ENCODE results near the gene SCAF1. TPM values are rescaled to one million over a fixed set of nuclear protein-coding genes. Genes with fewer than 3 reads are reported as not detected.

SCAF1 gene
- total and polyA plus RNA-seq, 2 donors (not counting 1 experiment from before 2014, with no cell fraction given) = 17.1 to 68.3 TPM

DNA sequence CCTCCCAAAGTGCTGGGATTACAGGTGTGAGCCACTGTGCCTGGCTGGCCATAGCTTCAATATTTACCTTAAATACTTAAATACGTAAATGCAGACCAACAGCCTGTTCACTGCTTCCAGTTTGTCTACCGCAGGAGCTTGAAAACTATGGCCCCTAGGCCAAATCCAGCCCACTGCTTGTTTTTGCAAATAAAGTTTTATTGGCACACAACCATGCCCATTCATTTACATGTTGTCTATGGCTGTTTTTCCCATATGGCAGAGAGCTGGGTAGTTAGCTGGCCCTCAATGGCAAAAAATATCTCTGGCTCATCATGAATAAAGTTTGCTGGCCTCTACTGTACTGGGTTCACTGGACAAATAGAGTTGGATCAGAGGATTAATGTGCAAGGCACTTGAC is 39.2 kb upstream of the SCAF1 start:
- ATAC-seq (ENCODE audit: low read depth) (no peak), DNase-seq (no peak)
- TF ChIP-seq, protein P1, sequence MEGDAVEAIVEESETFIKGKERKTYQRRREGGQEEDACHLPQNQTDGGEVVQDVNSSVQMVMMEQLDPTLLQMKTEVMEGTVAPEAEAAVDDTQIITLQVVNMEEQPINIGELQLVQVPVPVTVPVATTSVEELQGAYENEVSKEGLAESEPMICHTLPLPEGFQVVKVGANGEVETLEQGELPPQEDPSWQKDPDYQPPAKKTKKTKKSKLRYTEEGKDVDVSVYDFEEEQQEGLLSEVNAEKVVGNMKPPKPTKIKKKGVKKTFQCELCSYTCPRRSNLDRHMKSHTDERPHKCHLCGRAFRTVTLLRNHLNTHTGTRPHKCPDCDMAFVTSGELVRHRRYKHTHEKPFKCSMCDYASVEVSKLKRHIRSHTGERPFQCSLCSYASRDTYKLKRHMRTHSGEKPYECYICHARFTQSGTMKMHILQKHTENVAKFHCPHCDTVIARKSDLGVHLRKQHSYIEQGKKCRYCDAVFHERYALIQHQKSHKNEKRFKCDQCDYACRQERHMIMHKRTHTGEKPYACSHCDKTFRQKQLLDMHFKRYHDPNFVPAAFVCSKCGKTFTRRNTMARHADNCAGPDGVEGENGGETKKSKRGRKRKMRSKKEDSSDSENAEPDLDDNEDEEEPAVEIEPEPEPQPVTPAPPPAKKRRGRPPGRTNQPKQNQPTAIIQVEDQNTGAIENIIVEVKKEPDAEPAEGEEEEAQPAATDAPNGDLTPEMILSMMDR (IDR thresholded peaks at IDR 0.05) = no peak
- no peak for TF ChIP-seq EZH2 (IDR thresholded peaks at IDR 0.05; ENCODE audit: borderline replicate concordance, insufficient read depth, low read depth, low read length, poor library complexity, severe bottlenecking)
- Histone ChIP-seq H3K4me3 (ENCODE audit: control extremely low read depth in 1 of 5, extremely low read depth in 1 of 5, insufficient read depth in 1 of 5, low read depth in 2 of 5, low read length in 4 of 5) (no peak overlapping the region), H3K4me1 (ENCODE audit: control insufficient read depth in 2 of 2, insufficient read depth in 2 of 2, low read length in 2 of 2) (no peaks in the 10 kb centered on the region), H3K27me3 (replicated peaks in 1 of 4; ENCODE audit: control extremely low read depth in 1 of 4, control insufficient read depth in 3 of 4, insufficient read depth in 4 of 4, low read length in 3 of 4) (no peaks in the 10 kb centered on the region), H3K79me2 (ENCODE audit: control insufficient read depth, insufficient read depth, low read length) (peaks cover 97% of the 10 kb centered on the region), H3K4me2 (replicated peaks; ENCODE audit: low read depth, low read length, poor library complexity, severe bottlenecking) (no peak overlapping the region), H4K20me1 (ENCODE audit: control insufficient read depth, insufficient read depth, low read length, poor library complexity, severe bottlenecking) (peaks cover 97% of the 10 kb centered on the region), H3K36me3 (replicated peaks in 1 of 2; ENCODE audit: control extremely low read depth in 1 of 2, control insufficient read depth in 1 of 2, extremely low read depth in 1 of 2, insufficient read depth in 2 of 2, low read length in 1 of 2) (peaks cover 2 to 56% of the 10 kb centered on the region in 2 experiments), H2AFZ (ENCODE audit: insufficient read depth, low read depth, low read length, poor library complexity, severe bottlenecking) (no peak overlapping the region), H3K27ac (ENCODE audit: low read length in 2 of 2) (no peak overlapping the region), H3K9me3 (ENCODE audit: control extremely low read depth in 1 of 3, control insufficient read depth in 2 of 3, insufficient read depth in 1 of 3, low read length in 2 of 3) (no peaks in the 10 kb centered on the region), H3K9ac (ENCODE audit: low read length) (no peak overlapping the region)
- Mint-ChIP-seq H3K27ac (no peak overlapping the region), H3K4me1 (peaks cover 2% of the 10 kb centered on the region), H3K27me3 (no peaks in the 10 kb centered on the region), H3K4me3 (no peak overlapping the region), H3K9me3 (ENCODE audit: insufficient read depth) (no peaks in the 10 kb centered on the region)
- ChIA-PET POLR2A (no interaction called here), CTCF (interaction anchor here (1.0 kb wide), 1 partner anchor 78 kb away, joined by 3 read pairs; no protein-coding TSS in a partner anchor)
- intact Hi-C loops (cut with micrococcal nuclease) = no loop called here
- 100% methylated on average over 2 of the region's 2 CpGs for WGBS (ENCODE audit: insufficient coverage)

DNA sequence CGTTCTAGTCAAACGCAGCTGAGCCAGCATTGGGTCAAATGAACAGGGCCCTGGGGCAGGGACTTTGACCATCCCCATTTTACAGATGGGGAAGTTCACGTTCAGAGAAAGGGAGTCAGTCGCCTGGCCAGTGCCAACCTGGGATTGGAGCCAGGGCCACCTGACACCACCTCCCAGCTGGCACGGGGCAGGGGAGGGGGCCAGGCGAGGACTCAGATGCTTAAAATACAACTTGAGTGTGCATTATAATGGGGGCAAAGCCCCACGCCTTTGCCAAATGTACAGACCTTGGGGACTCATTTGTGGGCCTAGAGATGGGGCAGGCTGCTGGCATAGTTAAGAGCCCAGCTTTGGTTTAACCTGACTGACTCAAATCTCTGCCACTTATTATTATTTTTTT is 36.4 kb upstream of the SCAF1 start:
- no peak overlapping the region for H2AFZ ChIP-seq (ENCODE audit: insufficient read depth, low read depth, low read length, poor library complexity, severe bottlenecking)
- DNase-seq = no peak
- no peak overlapping the region for H3K9ac ChIP-seq (ENCODE audit: low read length)
- no peaks in the 10 kb centered on the region for H3K4me1 ChIP-seq (ENCODE audit: control insufficient read depth in 2 of 2, insufficient read depth in 2 of 2, low read length in 2 of 2)
- Mint-ChIP-seq H3K27ac (peak overlapping the region; percentile 32), H3K27me3 (no peaks in the 10 kb centered on the region), H3K4me3 (no peak overlapping the region), H3K9me3 (ENCODE audit: insufficient read depth) (no peaks in the 10 kb centered on the region), H3K4me1 (peaks cover 2% of the 10 kb centered on the region)
- H3K9me3 ChIP-seq (ENCODE audit: control extremely low read depth in 1 of 3, control insufficient read depth in 2 of 3, insufficient read depth in 1 of 3, low read length in 2 of 3) = no peaks in the 10 kb centered on the region
- H3K79me2 ChIP-seq (ENCODE audit: control insufficient read depth, insufficient read depth, low read length) = peaks cover 99% of the 10 kb centered on the region
- WGBS (ENCODE audit: insufficient coverage) = 90% methylated on average over 6 of the region's 7 CpGs
- POLR2A ChIA-PET = no interaction called here
- H3K36me3 ChIP-seq (replicated peaks in 1 of 2; ENCODE audit: control extremely low read depth in 1 of 2, control insufficient read depth in 1 of 2, extremely low read depth in 1 of 2, insufficient read depth in 2 of 2, low read length in 1 of 2) = peaks cover 2 to 66% of the 10 kb centered on the region in 2 experiments
- peaks cover 97% of the 10 kb centered on the region for H4K20me1 ChIP-seq (ENCODE audit: control insufficient read depth, insufficient read depth, low read length, poor library complexity, severe bottlenecking)
- CTCF ChIA-PET = interaction anchor here (1.1 kb wide), 1 partner anchor 35 kb away, joined by 3 read pairs; no protein-coding TSS in a partner anchor
- TF ChIP-seq, protein P1 (IDR thresholded peaks at IDR 0.05) = no peak
- TF ChIP-seq EZH2 (IDR thresholded peaks at IDR 0.05; ENCODE audit: borderline replicate concordance, insufficient read depth, low read depth, low read length, poor library complexity, severe bottlenecking) = no peak
- no peak for ATAC-seq (ENCODE audit: low read depth)
- no peak overlapping the region for H3K27ac ChIP-seq (ENCODE audit: low read length in 2 of 2)
- no peak overlapping the region for H3K4me2 ChIP-seq (replicated peaks; ENCODE audit: low read depth, low read length, poor library complexity, severe bottlenecking)
- H3K4me3 ChIP-seq (ENCODE audit: control extremely low read depth in 1 of 5, extremely low read depth in 1 of 5, insufficient read depth in 1 of 5, low read depth in 2 of 5, low read length in 4 of 5) = no peak overlapping the region
- H3K27me3 ChIP-seq (replicated peaks in 1 of 4; ENCODE audit: control extremely low read depth in 1 of 4, control insufficient read depth in 3 of 4, insufficient read depth in 4 of 4, low read length in 3 of 4) = no peaks in the 10 kb centered on the region
- intact Hi-C loops (cut with micrococcal nuclease) = no loop called here
